HG03108 (cell line): ENCODE data around the gene TCERG1L.

Experiments
- ATAC-seq: cut with Tn5 transposase; IDR thresholded peaks from one replicate; pipeline ENCODE4 v1.9.1; 2021; ENCODE audit warnings: moderate library complexity; ENCODE audit not compliant: unreplicated experiment

Gene TCERG1L

GRCh38 chr10:131211965-131212619 lies 99.4 kb downstream of the TCERG1L start:
- ATAC-seq: no peak

- ATAC-seq: no peak
Measured at GRCh38 chr10:131211559-131211958, 100.0 kb downstream of the TCERG1L start.

- no peak for ATAC-seq
Measured at GRCh38 chr10:131211146-131211545, 100.4 kb downstream of the TCERG1L start.

GRCh38 chr10:131210181-131210580 lies 101.3 kb downstream of the TCERG1L start:
- no peak for ATAC-seq

GRCh38 chr10:131207584-131208532 lies 103.7 kb downstream of the TCERG1L start:
- no peak for ATAC-seq

DNA sequence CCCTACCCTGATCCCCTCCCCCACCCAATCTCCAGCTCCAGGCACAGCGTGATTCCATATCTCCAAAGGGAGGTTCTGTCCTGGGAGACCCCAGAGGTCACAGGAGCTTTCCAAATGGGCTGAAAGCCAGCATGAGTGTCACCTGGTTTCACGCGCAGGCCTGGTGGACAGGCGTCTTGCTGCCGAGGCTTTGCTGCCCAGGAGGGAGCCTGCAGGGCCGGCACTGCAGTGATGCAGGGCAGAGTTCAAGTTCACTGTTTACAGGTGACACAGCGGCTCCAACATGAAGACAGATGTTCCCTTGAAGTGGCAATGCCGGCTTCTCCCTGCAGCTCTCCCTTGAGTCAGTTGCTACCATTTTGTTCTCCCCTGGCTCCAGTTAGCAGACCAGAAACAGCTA lies 104.3 kb downstream of the TCERG1L start:
- ATAC-seq: no peak

DNA sequence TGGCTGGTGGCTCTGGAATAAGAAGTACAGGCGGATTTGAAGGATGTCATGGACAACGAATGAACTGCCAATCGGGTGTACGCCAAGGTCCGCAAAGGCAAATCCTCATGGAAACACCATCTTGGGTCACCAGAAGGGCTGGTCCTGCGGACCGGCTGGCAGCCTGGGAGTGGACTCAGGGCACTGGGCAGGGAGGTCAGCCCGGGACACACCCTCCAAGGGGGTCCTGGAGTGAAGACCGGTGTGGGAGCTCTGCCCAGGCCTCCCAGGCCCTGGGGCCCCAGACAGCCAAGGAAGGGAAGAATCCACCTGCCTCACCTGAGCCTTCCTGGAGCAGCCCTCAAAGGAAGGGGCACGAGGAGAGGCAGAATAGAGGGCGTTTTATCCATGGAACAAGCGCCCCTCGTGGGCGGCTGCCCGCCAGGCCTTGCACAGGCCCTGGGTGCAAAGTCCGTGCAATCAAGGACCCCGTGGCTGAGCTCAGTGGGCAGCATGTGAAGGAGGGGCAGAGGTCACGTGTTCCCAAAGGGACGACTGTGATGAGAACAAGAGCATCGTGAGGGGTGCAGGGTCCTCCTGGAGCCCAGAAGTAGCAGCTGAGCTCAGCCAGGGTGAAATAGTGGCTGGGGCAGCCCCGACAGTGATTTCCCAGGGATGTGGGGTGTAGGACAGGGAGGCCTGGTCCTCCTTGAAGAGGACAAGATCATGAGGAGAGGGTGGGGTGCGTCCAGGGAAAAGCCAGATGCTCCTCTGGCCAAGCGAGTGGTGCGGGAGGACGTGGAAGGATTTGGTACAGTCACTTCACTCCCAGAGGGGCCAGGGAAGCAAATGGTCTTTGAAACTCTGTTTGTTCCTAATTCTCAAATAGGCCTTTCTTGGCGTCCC lies 105.2 kb downstream of the TCERG1L start:
- ATAC-seq: no peak

- ATAC-seq: no peak
Measured at GRCh38 chr10:131205556-131205955, 106.0 kb downstream of the TCERG1L start.

GRCh38 chr10:131204406-131205152 lies 106.9 kb downstream of the TCERG1L start:
- no peak for ATAC-seq

DNA sequence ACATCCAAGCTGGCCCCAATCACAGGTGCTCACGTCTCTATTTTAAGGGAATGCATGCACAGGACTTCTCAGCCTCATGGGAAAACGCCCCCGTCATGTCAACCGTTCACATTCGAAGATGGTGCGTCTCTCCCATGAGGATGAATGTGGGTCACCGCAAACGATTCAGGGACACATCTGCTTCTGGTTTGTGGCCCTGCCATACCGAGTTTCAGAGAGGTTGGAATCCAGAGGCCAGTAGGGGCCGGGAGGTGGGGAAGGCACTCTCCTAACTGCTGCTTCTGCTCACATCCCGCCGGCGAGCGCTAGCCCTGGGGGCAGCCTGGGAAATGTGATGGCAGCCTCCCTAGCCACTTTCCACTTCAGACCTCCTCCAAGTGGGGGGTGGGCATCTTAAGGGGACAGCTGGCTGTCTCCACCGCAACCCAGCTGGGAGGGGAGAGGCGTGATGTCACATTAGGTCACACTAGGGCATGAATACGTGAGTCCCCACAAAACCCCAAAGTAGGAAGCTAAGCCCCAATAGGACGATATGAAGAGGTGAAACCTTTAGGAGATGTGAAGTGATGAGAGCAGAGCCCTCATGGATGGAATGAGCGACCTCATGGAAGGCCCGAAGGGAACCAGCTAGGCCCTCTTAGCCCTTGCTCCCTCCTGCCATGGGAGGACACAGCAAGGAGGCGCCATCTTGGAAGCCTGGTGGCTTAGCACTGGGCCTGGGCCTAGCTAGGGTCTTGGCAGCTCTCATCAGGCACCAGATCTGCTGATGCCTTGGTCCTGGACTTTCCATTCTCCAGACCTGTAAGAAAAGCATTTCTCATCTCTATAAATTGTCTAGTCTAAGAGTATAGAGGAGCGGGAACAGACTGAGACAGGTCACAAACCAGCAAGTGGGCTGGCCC lies 107.8 kb downstream of the TCERG1L start:
- ATAC-seq: no peak

DNA sequence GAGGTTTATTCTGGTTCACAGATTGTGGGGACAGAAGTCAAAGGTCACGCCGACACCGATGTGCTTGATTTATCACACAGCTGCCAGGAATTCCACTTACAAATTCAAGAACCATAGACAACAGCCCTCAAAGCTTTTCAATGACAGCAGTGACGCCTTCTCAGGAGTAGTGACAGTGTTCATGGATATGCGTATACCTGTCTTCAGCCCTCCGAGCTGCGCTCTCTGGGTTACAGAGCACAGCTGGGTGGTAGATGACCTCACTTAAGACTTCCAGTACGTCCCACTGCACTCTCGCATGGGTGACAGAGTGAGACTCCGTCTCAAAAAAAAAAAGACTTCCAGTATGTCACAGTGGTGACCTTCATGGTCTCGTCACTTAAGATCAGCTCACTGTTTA lies 108.5 kb downstream of the TCERG1L start:
- no peak for ATAC-seq

DNA sequence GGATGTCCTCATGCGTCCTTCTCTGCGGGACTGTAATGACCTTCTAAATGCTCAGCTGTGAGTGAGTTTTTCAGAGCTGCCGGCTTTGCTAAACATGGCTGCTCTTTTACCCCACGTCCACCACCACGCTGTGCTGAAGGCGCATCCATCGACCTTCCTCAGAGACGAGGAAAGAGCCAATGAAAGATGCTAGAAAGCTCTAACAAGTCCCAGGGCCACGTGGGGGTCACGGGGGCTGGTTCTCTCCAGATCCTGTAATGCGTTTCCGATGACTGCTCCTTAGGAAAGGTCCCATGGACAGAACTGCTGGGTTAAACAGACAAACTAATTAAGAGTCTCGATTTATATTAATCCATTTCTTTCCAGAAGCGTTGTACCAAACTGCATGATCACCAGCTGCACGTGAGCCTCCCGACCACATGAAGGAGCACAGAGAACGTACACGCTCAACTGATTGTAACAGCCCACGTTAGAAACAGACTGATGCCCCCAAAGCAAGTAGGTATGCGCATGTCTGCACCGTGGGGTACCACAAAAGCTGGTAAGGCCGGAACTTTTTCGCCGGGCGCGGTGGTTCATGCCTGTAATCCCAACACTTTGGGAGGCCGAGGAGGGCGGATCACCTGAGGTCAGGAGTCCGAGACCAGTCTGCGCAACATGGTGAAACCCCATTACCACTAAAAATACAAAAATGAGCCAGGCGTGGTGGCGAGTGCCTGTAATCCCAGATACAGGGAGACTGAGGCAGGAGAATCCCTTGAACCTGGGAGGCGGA lies 109.6 kb downstream of the TCERG1L start:
- ATAC-seq: no peak

DNA sequence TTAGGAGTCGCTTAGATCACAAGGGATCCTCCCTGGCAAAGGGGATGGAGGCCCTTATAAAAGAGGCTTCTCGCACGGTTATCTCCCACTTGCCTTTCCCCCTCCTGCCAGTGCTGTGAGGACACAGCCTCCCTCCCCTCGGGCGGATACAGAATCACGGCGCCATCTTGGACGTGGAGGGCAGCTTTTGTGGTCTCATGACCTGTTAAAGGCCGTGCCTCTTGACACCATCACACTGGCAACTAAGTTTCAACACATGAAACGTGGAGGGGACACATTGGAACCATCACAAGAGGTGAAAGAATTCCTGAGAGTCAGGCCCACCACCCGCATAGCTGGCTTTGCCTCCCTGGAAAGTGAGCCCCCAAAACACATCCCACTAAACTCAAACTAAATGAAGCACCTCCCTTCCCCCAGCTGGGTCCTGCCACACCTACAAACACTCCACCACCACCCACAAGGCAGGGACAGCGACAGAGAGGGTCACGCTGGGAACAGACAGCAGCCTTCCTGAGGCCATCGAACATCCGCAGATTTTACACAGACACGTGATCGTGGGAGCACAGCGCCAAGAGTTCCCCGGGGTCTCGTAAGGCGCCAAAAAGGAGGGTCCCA lies 110.6 kb downstream of the TCERG1L start:
- no peak for ATAC-seq

GRCh38 chr10:131199646-131200045 lies 111.9 kb downstream of the TCERG1L start:
- no peak for ATAC-seq

- no peak for ATAC-seq
Measured at GRCh38 chr10:131198843-131199242, 112.7 kb downstream of the TCERG1L start.

DNA sequence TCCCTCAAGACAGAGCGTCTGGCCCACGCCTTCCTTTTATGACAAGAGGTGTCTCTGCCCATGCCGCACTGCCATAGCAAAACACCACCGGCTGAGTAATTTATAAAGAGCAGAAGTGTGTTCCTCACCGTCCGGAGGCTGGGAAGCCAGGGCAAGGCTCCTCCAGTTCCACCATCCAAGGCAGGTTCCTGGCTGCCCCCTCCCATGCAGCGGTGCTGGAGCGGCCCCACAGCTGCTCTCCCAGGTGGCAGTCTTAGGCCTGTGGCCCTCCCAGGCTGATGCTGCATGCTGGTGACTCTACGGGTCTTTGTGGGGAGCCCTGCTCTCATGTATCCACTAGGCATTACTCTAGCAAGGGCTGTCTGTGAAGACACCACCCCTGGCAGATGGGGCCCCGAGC lies 113.1 kb downstream of the TCERG1L start:
- no peak for ATAC-seq

DNA sequence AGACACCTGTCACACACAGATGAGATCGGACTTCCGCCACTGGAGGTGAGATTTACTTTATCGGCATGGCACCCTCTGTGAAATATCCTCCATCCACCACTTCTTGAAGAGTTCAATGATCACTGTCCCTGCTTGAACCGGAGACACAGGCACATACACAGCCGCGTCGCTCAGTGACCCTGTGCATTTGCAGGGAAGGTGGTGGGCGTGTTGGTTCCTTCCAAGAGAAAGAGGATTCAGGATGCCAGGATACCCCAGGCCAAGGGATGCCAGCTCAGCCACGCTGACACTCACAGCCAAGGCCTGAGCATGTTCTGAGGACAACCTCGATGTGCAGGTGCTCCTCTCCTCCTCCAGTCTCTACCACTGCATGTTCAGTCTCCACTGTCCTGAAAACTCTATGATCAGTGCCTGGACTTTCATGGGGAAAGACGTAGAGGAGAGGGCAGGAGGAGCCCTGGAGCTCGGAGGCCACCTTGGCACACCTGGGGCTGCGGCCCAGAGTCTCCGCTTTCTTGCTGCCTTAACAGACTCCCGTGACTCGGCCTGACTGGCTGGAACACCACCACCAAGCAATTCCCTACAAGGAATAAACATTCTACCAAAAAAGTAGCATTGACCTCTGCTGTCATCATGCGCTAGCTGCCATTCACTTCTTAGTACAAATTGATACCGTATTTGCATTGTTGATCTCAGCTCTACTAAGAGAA lies 115.2 kb downstream of the TCERG1L start:
- ATAC-seq: no peak
